HG03378 (cell line): Measurements from ENCODE around the gene CWC27.
A peak's percentile ranks its signal among the peaks of the same experiment; 100 is the strongest.

Experiments
- ATAC-seq: cut with Tn5 transposase; IDR thresholded peaks from one replicate; pipeline ENCODE4 v1.9.1; 2021; ENCODE audit warnings: mild to moderate bottlenecking, moderate library complexity; ENCODE audit not compliant: unreplicated experiment

CWC27 gene

GRCh38 chr5:65062469-65063083 lies 293.8 kb downstream of the CWC27 start:
- ATAC-seq: no peak

DNA sequence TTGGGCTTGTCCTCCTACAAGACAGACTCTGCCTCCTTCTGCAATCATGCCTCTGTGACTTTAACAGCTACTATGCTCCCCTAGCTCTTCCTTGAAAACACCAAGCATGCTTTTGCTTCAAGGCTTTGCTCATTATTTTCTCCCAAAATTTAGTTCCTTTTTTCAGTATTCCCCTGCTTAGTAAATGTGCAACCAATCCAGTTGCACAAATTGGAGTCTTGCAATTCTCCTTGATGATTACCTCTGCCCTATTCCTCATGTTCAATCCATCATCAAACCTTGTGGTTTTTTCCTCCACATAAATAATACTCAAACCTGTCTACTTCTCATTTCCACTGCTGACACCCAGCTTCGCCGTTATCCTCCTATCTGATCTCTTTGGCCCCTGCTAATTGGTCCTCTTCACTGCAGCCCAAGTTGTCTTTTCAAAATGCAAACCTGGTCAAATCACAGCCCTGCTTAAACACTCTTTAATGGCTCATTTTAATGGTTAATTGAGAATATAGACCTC lies 296.3 kb downstream of the CWC27 start:
- no peak for ATAC-seq

- peak; percentile 81 for ATAC-seq
Measured at GRCh38 chr5:65066387-65067146, 297.8 kb downstream of the CWC27 start.

GRCh38 chr5:65067147-65067506 lies 298.4 kb downstream of the CWC27 start:
- ATAC-seq: no peak
